ENCODE results near the gene EVA1A. TPM values are rescaled to one million over a fixed set of nuclear protein-coding genes. Genes with fewer than 3 reads are reported as not detected.

The EVA1A gene
- polyA plus RNA-seq (ENCODE audit: insufficient read length in 4 of 4): 10 to 100 TPM; 13.8 to 18.3 (median 15.6) TPM

- peak in 1 of 4 donors; percentile 48 for DNase-seq (ENCODE audit: low read depth in 4 of 4, low spot score in 3 of 4)
These were observed at the start of gene EVA1A for GRCh38 chr2:75560768-75561565. TSS of gene EVA1A (minus strand) at chr2:75560939. CDS start at chr2:75518140, 42,799 bp downstream.

GRCh38 chr2:75609937-75610508 lies 49.3 kb upstream of the EVA1A start:
- no peak for DNase-seq (ENCODE audit: low read depth in 4 of 4, low spot score in 3 of 4)

- DNase-seq (ENCODE audit: low read depth in 4 of 4, low spot score in 3 of 4): no peak
These were observed 48.6 kb upstream of the EVA1A start for GRCh38 chr2:75609334-75609689.

DNA sequence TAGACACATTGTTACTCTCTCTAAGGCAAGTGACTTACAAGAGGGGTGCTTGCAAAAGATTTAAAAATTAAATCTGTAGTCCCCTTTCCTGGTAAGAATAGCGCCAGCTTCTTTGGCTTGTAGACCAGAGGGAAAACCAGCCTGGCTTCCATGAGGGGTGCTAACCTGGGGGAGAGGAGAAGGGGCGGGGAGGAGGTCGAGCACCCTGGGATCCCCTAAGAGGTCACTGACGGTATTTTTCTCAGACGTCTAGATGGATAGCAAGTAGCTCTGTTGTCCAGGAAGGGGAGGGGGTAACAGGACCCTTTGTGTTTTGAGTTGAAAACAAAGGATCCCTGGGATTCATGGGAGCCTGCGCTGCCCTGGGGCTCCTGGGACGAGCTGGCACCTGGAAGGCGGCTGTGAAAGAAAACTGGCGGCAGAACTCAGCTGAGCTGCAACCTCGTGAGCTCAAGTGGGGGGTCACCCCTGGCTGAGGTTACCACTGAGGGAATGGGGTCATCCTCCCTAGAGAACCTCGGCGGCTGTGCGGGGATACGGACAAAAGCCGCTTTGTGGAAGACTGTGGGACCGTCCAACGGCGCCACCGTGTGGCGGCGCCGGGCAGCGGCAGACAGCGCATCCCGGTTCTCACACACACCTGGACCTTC lies 48.1 kb upstream of the EVA1A start:
- peak in 1 of 4 donors; percentile 78 for DNase-seq (ENCODE audit: low read depth in 4 of 4, low spot score in 3 of 4)

GRCh38 chr2:75607988-75608683 lies 47.4 kb upstream of the EVA1A start:
- peak in 2 of 4 donors; percentile 34 to 69 for DNase-seq (ENCODE audit: low read depth in 4 of 4, low spot score in 3 of 4)

GRCh38 chr2:75607400-75607798 lies 46.7 kb upstream of the EVA1A start:
- DNase-seq (ENCODE audit: low read depth in 4 of 4, low spot score in 3 of 4): no peak

DNA sequence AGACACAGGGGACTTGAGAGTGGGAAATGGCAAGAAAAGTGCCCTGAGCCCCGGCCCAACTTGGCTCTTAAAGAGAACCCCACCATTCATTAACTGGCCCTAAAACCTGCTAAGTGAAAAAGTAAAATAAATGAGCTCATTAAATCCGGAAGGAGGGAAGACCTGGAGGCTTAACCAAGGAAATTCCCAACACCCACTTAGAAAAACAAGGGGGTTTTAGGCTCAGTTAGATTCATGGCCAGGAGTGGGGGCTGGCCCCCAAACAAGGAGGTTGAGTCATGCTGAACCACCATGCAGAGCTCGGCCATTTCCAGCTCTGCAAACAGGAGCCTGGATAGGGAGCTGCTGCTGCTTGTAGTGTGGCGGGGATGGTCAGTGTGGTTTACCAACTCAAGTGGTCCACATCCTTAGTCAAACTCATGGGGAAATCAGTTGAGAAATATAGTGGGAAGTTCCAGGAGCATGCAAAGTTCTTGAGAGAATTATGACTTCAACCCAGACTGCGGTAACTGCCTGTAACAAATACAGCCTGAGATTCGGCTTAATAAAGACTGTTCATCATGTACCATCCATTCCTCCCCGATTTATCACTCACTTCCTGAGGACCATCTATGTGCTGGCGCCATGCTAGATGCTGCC lies 46.1 kb upstream of the EVA1A start:
- no peak for DNase-seq (ENCODE audit: low read depth in 4 of 4, low spot score in 3 of 4)

DNA sequence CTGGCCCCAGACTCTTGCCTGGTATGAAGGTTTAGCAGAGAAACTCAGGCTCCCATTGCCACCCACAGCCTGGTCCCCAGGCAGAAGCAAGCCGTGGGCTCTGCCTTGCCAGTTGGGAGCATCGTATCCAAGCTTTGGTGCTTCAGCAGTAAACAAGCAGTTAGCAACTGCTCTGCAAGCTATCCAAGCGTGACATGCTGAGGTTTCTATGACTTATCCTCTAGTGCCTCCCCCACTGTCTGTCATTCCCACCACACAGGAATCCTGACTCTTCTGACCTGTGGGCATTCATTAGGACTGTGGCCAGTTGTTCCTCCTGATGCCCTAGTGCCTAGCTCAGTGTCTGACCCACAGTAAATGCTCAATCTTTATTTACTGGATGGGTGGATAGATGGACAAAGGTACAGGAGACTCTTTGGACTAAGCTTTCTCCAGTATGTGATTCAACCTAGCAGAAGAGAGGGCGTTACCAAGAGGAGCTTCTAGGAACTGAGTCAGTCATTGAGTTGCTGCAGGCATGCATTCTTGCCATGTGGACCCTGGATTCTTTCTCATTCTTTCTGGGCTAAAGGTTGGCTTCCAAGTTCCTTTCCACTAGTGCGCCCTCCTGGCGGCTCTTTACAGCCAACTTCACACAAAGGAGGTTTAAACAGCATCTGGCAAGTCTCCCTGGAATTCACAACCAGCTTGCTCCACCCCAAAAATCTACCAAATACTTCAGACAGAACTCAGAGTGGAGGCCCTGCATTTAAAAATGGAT lies 45.2 kb upstream of the EVA1A start:
- no peak for DNase-seq (ENCODE audit: low read depth in 4 of 4, low spot score in 3 of 4)

DNA sequence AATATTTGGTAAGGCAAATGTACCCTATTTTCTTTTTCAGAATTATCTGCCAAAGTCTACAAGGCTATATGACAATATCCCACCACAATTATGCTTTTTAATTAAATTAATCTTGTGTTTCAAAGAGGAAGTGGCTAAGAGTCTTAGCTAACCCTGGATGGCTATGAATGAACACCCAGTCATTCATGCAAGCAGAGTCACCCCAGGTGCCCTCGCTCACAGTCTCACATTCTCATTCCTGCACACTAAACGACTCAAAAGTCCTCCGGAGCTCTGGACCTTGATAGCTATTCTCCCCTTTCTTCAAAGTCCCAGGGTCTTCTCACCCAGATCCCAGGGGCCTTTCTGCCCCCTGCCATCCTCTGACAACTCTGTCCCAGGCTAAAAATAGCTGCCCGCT lies 43.7 kb upstream of the EVA1A start:
- DNase-seq (ENCODE audit: low read depth in 4 of 4, low spot score in 3 of 4): no peak

DNA sequence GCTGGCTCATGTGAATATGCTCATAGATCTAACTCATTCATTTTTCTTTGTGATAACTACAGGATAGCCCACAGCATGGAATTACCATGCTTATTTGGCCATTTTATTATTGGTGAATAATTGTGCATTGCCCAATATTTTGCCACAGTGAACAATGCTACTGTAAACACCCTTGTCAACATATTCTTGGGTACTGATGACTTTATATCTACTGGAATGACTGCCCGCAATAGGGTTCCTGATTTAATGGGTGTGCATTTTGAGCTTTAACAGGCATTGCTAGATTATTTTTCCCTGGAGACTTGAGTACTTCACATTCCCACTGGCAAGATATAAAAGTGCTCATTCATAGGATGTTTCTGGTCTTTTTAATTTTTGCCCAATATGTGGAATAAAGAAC lies 42.7 kb upstream of the EVA1A start:
- no peak for DNase-seq (ENCODE audit: low read depth in 4 of 4, low spot score in 3 of 4)

- no peak for DNase-seq (ENCODE audit: low read depth in 4 of 4, low spot score in 3 of 4)
These were observed 42.1 kb upstream of the EVA1A start for GRCh38 chr2:75602724-75603342.

DNA sequence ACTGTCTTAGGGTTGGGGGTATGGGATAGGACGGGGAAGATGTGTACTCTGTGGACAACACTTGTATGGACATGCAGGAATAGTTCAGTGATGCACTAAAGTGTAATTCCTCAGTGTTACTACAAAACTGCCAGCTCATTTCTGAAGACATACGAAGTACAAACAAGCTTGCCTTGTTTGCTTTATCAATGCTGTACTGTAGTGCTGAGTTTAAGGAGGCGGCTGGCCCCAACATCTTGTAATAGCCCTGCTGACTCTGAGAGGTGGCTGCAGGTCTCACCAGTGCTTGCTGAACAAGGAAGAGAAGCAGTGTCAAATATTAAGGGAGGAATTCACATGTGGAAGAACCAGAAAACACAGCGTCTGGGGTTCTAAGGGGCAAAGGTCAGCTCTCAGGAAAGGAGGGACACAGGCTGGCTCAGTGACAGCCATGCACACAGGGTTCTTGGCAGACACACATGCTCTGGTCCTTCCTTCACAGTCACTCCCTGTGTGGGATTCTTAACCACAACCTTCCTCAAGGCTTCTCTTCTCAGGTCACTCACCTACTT lies 39.8 kb upstream of the EVA1A start:
- no peak for DNase-seq (ENCODE audit: low read depth in 4 of 4, low spot score in 3 of 4)

DNA sequence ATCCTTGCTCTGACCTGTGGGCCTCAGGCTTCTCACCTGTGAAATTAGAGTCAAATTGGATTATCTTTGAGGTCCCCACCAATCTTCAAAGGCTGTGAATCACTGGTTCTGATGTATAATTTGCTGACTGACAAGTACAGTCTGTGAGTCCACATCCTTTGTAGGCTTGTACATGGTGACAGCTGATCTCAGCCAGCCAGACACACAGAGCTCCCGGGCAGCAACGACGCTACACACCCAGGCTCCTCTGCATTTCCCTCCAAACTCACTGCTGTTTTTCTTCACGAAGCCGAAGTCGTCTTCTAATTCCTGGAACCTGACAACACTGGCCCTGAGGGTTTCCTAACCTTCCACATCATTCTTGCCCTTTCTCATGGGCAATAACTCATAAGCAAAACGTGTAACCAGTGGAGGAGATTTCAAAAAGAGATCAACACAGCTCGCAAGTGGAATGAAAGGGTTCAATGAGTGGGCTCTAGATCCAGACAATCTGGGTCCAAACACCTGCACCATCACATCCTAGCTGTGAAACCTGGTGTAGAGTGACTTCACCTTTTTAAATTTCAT lies 37.9 kb upstream of the EVA1A start:
- DNase-seq (ENCODE audit: low read depth in 4 of 4, low spot score in 3 of 4): no peak

- DNase-seq (ENCODE audit: low read depth in 4 of 4, low spot score in 3 of 4): no peak
These were observed 37.2 kb upstream of the EVA1A start for GRCh38 chr2:75597949-75598348.

DNA sequence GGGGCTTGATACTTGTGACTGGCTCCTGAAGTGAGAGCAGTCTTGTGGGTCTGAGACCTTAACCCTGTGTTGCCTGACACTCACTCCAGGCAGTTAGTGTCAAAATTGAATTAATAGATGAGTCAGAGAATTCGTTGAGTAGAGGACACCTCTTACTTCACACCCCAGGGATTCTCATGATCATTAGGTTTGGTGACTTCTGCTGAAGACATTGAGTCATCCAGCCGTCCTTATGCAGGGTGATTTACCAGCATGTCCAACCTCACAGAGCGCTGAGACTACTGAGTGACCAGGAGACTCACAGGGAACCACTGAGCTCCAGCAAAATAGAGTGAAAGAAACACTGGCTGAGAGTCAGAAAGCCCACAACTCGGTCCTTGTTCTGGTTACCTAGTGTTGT lies 36.0 kb upstream of the EVA1A start:
- DNase-seq (ENCODE audit: low read depth in 4 of 4, low spot score in 3 of 4): no peak

DNA sequence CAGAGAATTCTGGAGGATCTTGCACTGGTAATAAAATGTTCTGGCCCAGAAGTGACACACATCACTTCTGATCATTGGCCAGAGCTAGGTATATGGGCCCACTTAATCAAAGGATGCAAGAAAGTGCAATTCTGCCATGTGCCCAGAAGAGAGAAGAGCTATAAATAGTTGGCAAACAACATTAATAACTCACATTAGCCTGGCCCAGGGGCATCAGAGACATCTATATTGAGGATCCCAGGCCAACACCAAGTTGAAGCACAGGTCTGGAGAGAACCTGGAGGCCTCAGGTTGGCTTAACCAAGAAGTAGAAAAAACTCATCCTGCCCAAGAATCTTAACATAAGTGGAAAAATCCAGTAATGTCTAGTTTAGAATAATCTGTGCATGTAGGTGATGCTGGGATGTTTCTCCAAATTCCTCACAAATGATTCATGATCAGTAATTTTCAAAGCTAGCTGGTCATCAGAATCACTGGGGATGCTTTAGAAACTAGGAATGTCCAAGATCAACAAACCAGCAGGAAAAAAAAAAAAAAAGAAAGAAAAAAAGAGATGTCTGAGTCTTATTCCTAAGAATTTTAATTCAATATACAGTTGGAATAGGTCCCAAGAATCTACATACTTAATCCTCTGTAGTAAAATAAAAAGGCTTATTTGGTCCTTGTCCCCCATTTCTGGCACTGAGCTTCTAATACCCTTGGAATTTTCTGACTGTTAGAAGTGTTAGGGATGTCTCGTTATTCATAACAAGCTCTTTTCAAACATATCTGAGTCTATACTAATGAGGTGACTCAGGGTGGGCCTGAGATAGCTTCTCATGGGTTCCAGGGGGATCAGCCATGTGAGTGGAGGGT lies 35.0 kb upstream of the EVA1A start:
- no peak for DNase-seq (ENCODE audit: low read depth in 4 of 4, low spot score in 3 of 4)

- DNase-seq (ENCODE audit: low read depth in 4 of 4, low spot score in 3 of 4): no peak
These were observed 33.9 kb upstream of the EVA1A start for GRCh38 chr2:75594596-75594995.

DNA sequence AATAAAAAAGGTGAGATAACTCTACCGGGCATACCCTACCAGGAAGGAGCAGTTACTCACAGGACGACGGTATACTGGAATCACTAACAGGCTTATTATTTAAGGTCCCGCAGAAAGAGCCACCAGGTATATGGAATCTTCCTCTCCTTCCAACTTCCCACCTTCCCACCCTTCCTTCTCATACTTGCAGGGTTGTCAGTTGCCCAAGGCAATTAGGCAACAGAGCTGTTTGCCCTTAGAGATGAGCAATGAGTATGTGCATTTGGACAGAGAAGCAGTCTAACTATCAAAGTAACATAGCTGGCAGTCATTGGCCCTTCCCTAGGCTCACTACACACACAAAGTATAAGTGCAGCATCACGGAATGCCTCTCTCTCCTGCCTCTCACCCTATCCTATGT lies 32.1 kb upstream of the EVA1A start:
- DNase-seq (ENCODE audit: low read depth in 4 of 4, low spot score in 3 of 4): no peak

All from right renal pelvis (tissue), 4 donors.